ENCODE data around the gene CFAP119.

CFAP119 gene

GRCh38 chr16:30787613-30788378, 25.9 kb upstream of the CFAP119 start:
- peak overlapping the region; percentile 71 for H3K4me2 ChIP-seq (ENCODE audit: insufficient read depth, low read length)
- DNase-seq (no peak), ATAC-seq (ENCODE audit: insufficient read depth, low read depth) (no peak)
- peaks cover 5% of the 10 kb centered on the region for H3K79me2 ChIP-seq (ENCODE audit: insufficient read depth, low read length)
- peak overlapping the region in 1 of 2 experiments; percentile 80; a peak in 3 of 4 replicates for H3K4me3 ChIP-seq (ENCODE audit: low read depth in 1 of 2, low read length in 2 of 2)
- peaks cover 24% of the 10 kb centered on the region for H3K4me1 ChIP-seq (ENCODE audit: insufficient read depth, low read length)
- peak overlapping the region; percentile 78 for H3K9ac ChIP-seq (ENCODE audit: low read depth, low read length)
- no peak overlapping the region for H3K27ac ChIP-seq (ENCODE audit: low read length)
- H2AFZ ChIP-seq (ENCODE audit: low read depth, low read length): peak overlapping the region; percentile 92
- H3K27me3 ChIP-seq (ENCODE audit: insufficient read depth, low read length, poor library complexity): peaks cover 5% of the 10 kb centered on the region
- H4K20me1 ChIP-seq (ENCODE audit: insufficient read depth, low read length): no peaks in the 10 kb centered on the region
- no peaks in the 10 kb centered on the region for H3K9me3 ChIP-seq (ENCODE audit: insufficient read depth, low read length, severe bottlenecking)
- peaks cover 10% of the 10 kb centered on the region for H3K36me3 ChIP-seq (ENCODE audit: insufficient read depth, low read length)
- TF ChIP-seq CTCF (IDR thresholded peaks at IDR 0.05; ENCODE audit: borderline replicate concordance, extremely low read depth, low read length, poor library complexity, severe bottlenecking): no peak
- TF ChIP-seq EZH2 (IDR thresholded peaks at IDR 0.05; ENCODE audit: borderline replicate concordance, low read depth, low read length, severe bottlenecking): no peak

GRCh38 chr16:30786936-30787612, 25.2 kb upstream of the CFAP119 start, which contains the start of gene ZNF629:
Gene ZNF629 (minus strand): TSS chr16:30787205. CDS start chr16:30784482, 2,723 bp downstream.
- H3K27ac ChIP-seq (ENCODE audit: low read length): peak within 1 kb of the TSS; percentile 59; the same call in 1 of the 2 replicates
- H3K9ac ChIP-seq (ENCODE audit: low read depth, low read length): peak within 1 kb of the TSS; percentile 78
- H3K4me1 ChIP-seq (ENCODE audit: insufficient read depth, low read length): peaks cover 24% of the 10 kb centered on the region
- H4K20me1 ChIP-seq (ENCODE audit: insufficient read depth, low read length): no peaks in the 10 kb centered on the region
- H3K4me2 ChIP-seq (ENCODE audit: insufficient read depth, low read length): peak within 1 kb of the TSS; percentile 71
- ATAC-seq (ENCODE audit: insufficient read depth, low read depth) (peak; percentile 61), DNase-seq (peak; percentile 39)
- H3K4me3 ChIP-seq (ENCODE audit: low read depth in 1 of 2, low read length in 2 of 2): peak within 1 kb of the TSS; percentile 45 to 80; a peak in 3 of 4 replicates
- H2AFZ ChIP-seq (ENCODE audit: low read depth, low read length): peak within 1 kb of the TSS; percentile 92
- H3K36me3 ChIP-seq (ENCODE audit: insufficient read depth, low read length): peaks cover 17% of the 10 kb centered on the region
- H3K79me2 ChIP-seq (ENCODE audit: insufficient read depth, low read length): peaks cover 5% of the 10 kb centered on the region
- TF ChIP-seq EZH2 (IDR thresholded peaks at IDR 0.05; ENCODE audit: borderline replicate concordance, low read depth, low read length, severe bottlenecking) (no peak), CTCF (IDR thresholded peaks at IDR 0.05; ENCODE audit: borderline replicate concordance, extremely low read depth, low read length, poor library complexity, severe bottlenecking) (no peak)
- no peaks in the 10 kb centered on the region for H3K9me3 ChIP-seq (ENCODE audit: insufficient read depth, low read length, severe bottlenecking)
- H3K27me3 ChIP-seq (ENCODE audit: insufficient read depth, low read length, poor library complexity): peaks cover 5% of the 10 kb centered on the region

- peak overlapping the region; percentile 71 for H3K4me2 ChIP-seq (ENCODE audit: insufficient read depth, low read length)
- no peaks in the 10 kb centered on the region for H3K9me3 ChIP-seq (ENCODE audit: insufficient read depth, low read length, severe bottlenecking)
- peak overlapping the region; percentile 78 for H3K9ac ChIP-seq (ENCODE audit: low read depth, low read length)
- TF ChIP-seq CTCF (IDR thresholded peaks at IDR 0.05; ENCODE audit: borderline replicate concordance, extremely low read depth, low read length, poor library complexity, severe bottlenecking): no peak
- TF ChIP-seq EZH2 (IDR thresholded peaks at IDR 0.05; ENCODE audit: borderline replicate concordance, low read depth, low read length, severe bottlenecking): peak; percentile 49
- peak overlapping the region; percentile 53; the same call in 1 of the 2 replicates for H3K27ac ChIP-seq (ENCODE audit: low read length)
- no peaks in the 10 kb centered on the region; the same call in 1 of the 2 replicates for H4K20me1 ChIP-seq (ENCODE audit: insufficient read depth, low read length)
- peak overlapping the region; percentile 45 to 80; a peak in 3 of 4 replicates for H3K4me3 ChIP-seq (ENCODE audit: low read depth in 1 of 2, low read length in 2 of 2)
- H3K79me2 ChIP-seq (ENCODE audit: insufficient read depth, low read length): peaks cover 5% of the 10 kb centered on the region
- ATAC-seq (ENCODE audit: insufficient read depth, low read depth) (peak; percentile 68), DNase-seq (peak; percentile 35)
- peaks cover 22% of the 10 kb centered on the region for H3K36me3 ChIP-seq (ENCODE audit: insufficient read depth, low read length)
- peak overlapping the region; percentile 92 for H2AFZ ChIP-seq (ENCODE audit: low read depth, low read length)
- peaks cover 5% of the 10 kb centered on the region for H3K27me3 ChIP-seq (ENCODE audit: insufficient read depth, low read length, poor library complexity)
- peaks cover 24% of the 10 kb centered on the region for H3K4me1 ChIP-seq (ENCODE audit: insufficient read depth, low read length)
Measured at GRCh38 chr16:30786115-30786935, 24.5 kb upstream of the CFAP119 start.
